ENCODE measurements around the gene AEBP1. TPM values are rescaled to one million over a fixed set of nuclear protein-coding genes. Genes with fewer than 3 reads are reported as not detected.

Gene AEBP1
- total RNA-seq, 2 experiments from 2014 or later, result 35.0 to 64.2 TPM

GRCh38 chr7:44087911-44088838 lies 16.0 kb upstream of the AEBP1 start:
- Histone ChIP-seq H3K4me3 (ENCODE audit: low read depth, low read length, poor library complexity, severe bottlenecking) (no peak overlapping the region), H3K9me2 (ENCODE audit: insufficient read depth, low read length) (no peaks in the 10 kb centered on the region), H3K9me3 (ENCODE audit: low read length) (peaks cover under 1% of the 10 kb centered on the region; the same call in 1 of the 2 replicates), H4K20me1 (ENCODE audit: insufficient read depth, low read length) (no peaks in the 10 kb centered on the region), H3K4me2 (ENCODE audit: low read length) (no peak overlapping the region), H2AFZ (ENCODE audit: low read length) (no peak overlapping the region), H3K36me3 (ENCODE audit: insufficient read depth, low read length) (no peaks in the 10 kb centered on the region), H3K79me2 (ENCODE audit: insufficient read depth, low read depth, low read length) (no peaks in the 10 kb centered on the region), H3K4me1 (ENCODE audit: insufficient read depth, low read length, poor library complexity, severe bottlenecking) (peaks cover 60% of the 10 kb centered on the region), H3K27ac (ENCODE audit: low read depth, low read length, poor library complexity, severe bottlenecking) (no peak overlapping the region)
- TF ChIP-seq CTCF (conservative IDR thresholded peaks at IDR 0.05; ENCODE audit: low read length) (no peak), EZH2phosphoT487 (IDR thresholded peaks at IDR 0.05; ENCODE audit: borderline replicate concordance, low read depth, low read length) (no peak)
- no peak for DNase-seq (ENCODE audit: low spot score)
- ChIA-PET POLR2A (interaction anchor here (0.6 to 2.8 kb wide), 5 partner anchors 9 to 26 kb away, joined by 3 to 11 read pairs (median 4); partner anchors contain the start of gene PGAM2), CTCF (ENCODE audit: unreplicated experiment) (no interaction called here)
- intact Hi-C loops (cut with micrococcal nuclease; ENCODE audit: unreplicated experiment), result loop anchor here (10.0 kb wide), 1 partner anchor 73 kb away; no protein-coding TSS in a partner anchor
- BruUV-seq (replicated peaks), result no TSS peak

- peak overlapping the region; percentile 98 for H3K27ac ChIP-seq (ENCODE audit: low read depth, low read length, poor library complexity, severe bottlenecking)
- H4K20me1 ChIP-seq (ENCODE audit: insufficient read depth, low read length), result no peaks in the 10 kb centered on the region
- BruUV-seq (replicated peaks), result no TSS peak
- H3K9me2 ChIP-seq (ENCODE audit: insufficient read depth, low read length), result no peaks in the 10 kb centered on the region
- no peak overlapping the region for H3K4me3 ChIP-seq (ENCODE audit: low read depth, low read length, poor library complexity, severe bottlenecking)
- TF ChIP-seq CTCF (conservative IDR thresholded peaks at IDR 0.05; ENCODE audit: low read length), result no peak
- intact Hi-C loops (cut with micrococcal nuclease; ENCODE audit: unreplicated experiment), result no loop called here
- no peaks in the 10 kb centered on the region for H3K79me2 ChIP-seq (ENCODE audit: insufficient read depth, low read depth, low read length)
- no peak overlapping the region for H2AFZ ChIP-seq (ENCODE audit: low read length)
- DNase-seq (ENCODE audit: low spot score), result no peak
- ChIA-PET CTCF (ENCODE audit: unreplicated experiment) (no interaction called here), POLR2A (interaction anchor here (1.3 kb wide), 1 partner anchor 9 kb away, joined by 6 read pairs; no protein-coding TSS in a partner anchor)
- H3K9me3 ChIP-seq (ENCODE audit: low read length), result peaks cover 5% of the 10 kb centered on the region; the same call in 1 of the 2 replicates
- H3K4me1 ChIP-seq (ENCODE audit: insufficient read depth, low read length, poor library complexity, severe bottlenecking), result peaks cover 79% of the 10 kb centered on the region
- H3K4me2 ChIP-seq (ENCODE audit: low read length), result no peak overlapping the region
- no peaks in the 10 kb centered on the region; the same call in 1 of the 2 replicates for H3K36me3 ChIP-seq (ENCODE audit: insufficient read depth, low read length)
Measured at GRCh38 chr7:44093102-44093641, 11.0 kb upstream of the AEBP1 start.

Measured in OCI-LY7 (cell line).